ENCODE data around the gene SYNPO2.

DNA sequence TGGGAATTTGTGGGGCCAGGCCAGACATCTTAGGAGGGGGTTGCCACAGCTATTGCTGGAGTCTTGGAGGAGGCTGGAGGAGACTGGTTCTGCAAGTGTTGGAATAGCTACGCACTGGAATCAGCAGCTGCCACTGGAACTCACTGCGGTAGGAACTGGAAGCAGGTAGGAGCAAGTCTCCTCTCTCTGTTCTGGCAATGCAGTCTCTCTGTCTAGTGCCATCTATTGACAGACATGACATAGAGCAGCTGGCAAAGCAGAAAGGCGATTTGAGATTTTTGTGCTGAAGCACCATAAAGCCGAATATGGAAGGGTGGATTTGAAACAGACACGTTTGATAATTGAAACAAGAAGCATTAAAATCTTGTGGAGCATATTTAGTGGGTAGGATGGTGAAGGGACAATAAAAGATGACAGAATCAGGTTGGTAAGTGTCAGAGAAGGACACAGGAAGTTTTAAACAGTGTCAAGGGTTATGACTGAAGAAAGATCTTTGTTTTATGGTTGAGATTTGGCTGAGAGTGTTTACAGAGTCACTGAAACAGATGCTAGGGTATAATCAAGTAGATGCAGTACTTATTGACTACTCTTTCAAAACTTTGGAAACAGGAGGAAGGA lies 23.5 kb upstream of the SYNPO2 start:
- TF ChIP-seq POLR2A (IDR thresholded peaks at IDR 0.05) (no peak), POLR2AphosphoS5 (IDR thresholded peaks at IDR 0.05; ENCODE audit: insufficient read depth in 1 of 2, low read depth in 1 of 2) (peak in 1 of 2 donors; percentile 67)

Measured in vagina (tissue), 2 donors.